Activated effector memory CD4-positive, alpha-beta T cell treated with Interleukin-2 at 50 U/mL for 16 hours (primary cell): ENCODE measurements around the gene NEIL1.

Source experiments
- DNase-seq: peaks from one replicate; pipeline ENCODE4 v3.0.0-alpha.2; 2020

The NEIL1 gene

GRCh38 chr15:75357976-75358673 is 11.3 kb downstream of the NEIL1 start:
- no peak for DNase-seq

- DNase-seq, result no peak
These were observed 12.1 kb downstream of the NEIL1 start for GRCh38 chr15:75358771-75359536.

GRCh38 chr15:75359537-75360250 is 12.9 kb downstream of the NEIL1 start:
- no peak for DNase-seq

GRCh38 chr15:75360391-75360790 is 13.6 kb downstream of the NEIL1 start:
- no peak for DNase-seq

- DNase-seq, result no peak
These were observed 14.0 kb downstream of the NEIL1 start for GRCh38 chr15:75360856-75361255.

- DNase-seq, result no peak
These were observed 14.6 kb downstream of the NEIL1 start for GRCh38 chr15:75361361-75361988.

GRCh38 chr15:75361989-75362641 is 15.3 kb downstream of the NEIL1 start:
- no peak for DNase-seq

GRCh38 chr15:75362642-75363249 is 15.9 kb downstream of the NEIL1 start:
- no peak for DNase-seq

- DNase-seq, result no peak
These were observed 16.9 kb downstream of the NEIL1 start for GRCh38 chr15:75363786-75364185.

GRCh38 chr15:75364881-75365280 is 18.0 kb downstream of the NEIL1 start:
- no peak for DNase-seq

GRCh38 chr15:75366163-75366562 is 19.3 kb downstream of the NEIL1 start:
- DNase-seq, result no peak

- no peak for DNase-seq
These were observed 20.2 kb downstream of the NEIL1 start for GRCh38 chr15:75367006-75367405.

GRCh38 chr15:75367406-75367912 is 20.6 kb downstream of the NEIL1 start:
- DNase-seq, result no peak

- peak; percentile 87 for DNase-seq
These were observed 21.3 kb downstream of the NEIL1 start, which contains the start of gene MAN2C1 for GRCh38 chr15:75367913-75368688. Gene MAN2C1, minus strand, starts transcription at chr15:75368607. Its CDS starts 24 bp downstream, at chr15:75368583.

- peak; percentile 18 for DNase-seq
These were observed 21.9 kb downstream of the NEIL1 start for GRCh38 chr15:75368689-75369239.

GRCh38 chr15:75369897-75370581 is 23.2 kb downstream of the NEIL1 start:
- no peak for DNase-seq

- DNase-seq, result no peak
These were observed 24.6 kb downstream of the NEIL1 start for GRCh38 chr15:75371486-75371885.

GRCh38 chr15:75371901-75372688 is 25.3 kb downstream of the NEIL1 start:
- no peak for DNase-seq

GRCh38 chr15:75380773-75381172 is 33.9 kb downstream of the NEIL1 start:
- DNase-seq, result no peak
